GM21390 (cell line): ENCODE measurements around the gene MGA.

Experiments
- ATAC-seq: cut with Tn5 transposase; IDR thresholded peaks from one replicate; pipeline ENCODE4 v1.9.1; 2021; ENCODE audit not compliant: unreplicated experiment

MGA gene

DNA sequence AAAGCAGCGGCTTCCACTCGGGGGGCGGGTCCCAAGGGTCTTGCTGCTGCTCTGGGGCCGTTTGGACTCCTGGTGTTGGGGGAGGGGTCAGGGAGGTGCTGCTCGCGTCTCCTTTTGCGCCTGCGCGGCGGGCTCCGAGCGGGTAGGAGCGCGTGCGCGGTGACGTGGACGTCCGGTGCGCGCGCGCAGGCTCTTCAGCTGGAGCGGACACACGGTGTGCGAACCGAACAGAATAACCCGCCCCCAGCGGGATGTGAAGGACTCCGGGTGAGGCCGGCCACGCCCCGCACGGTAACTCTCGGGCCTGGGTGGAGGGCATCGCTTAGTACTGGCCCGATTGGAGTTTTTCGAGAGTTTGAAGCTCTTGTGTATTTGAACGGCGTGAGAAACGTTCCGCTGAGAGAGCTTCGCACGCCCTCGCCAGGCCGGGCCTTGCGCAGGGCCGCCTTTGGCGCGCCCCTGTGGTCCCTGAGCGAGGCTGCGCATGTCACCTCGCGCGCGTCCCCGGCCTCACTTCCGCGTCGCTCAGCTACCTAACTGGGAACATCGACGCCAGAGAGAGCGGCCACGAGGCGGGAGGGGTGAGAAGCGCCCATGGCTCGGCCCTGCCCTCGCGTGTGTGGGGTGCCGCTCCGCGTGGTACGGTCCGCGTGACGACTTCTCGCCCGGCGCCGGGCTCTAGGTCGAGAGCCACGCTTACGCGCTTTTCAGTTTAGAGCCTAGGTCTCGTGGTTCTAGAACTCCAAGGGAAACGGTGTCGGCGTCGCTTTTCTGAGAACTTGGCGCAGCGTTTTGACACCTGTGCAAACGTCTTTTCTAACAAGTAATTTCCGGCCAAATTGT is at the start of gene MGA:
Gene MGA (plus strand): TSS at position 171 of the 843 bp plus-strand sequence.
- peak; percentile 68 for ATAC-seq

DNA sequence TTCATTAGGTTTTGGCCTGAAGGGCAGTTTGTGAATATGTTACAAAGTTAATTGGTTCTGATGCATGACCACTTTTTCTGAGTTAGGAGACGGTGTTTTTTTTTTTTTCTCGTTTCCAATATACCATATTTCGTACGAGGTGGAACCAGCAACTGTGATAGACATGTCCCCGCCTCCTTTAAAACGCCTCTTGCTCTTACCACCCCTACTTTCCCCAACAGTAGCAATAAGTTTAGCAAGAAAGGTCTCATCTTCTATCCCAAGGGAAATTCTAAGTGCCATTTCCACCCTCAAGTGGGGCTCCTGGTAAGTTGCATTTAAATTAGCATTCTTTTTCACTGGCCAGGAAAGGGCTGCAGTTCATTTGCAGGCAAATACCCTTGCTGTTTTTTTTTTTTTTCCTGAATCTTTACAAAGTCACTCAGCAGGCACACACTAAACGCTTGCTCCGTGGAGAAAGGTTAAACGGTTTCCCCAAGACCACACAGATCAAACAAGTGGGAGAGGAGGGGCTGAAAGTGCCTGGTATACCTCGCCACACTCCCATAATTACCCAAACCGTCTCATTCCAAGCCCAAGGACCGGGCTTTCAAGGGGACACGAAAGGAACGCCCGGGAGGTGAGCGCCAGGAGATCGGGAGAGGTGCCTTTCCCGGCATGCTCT is 39.5 kb upstream of the MGA start:
- ATAC-seq, result no peak

DNA sequence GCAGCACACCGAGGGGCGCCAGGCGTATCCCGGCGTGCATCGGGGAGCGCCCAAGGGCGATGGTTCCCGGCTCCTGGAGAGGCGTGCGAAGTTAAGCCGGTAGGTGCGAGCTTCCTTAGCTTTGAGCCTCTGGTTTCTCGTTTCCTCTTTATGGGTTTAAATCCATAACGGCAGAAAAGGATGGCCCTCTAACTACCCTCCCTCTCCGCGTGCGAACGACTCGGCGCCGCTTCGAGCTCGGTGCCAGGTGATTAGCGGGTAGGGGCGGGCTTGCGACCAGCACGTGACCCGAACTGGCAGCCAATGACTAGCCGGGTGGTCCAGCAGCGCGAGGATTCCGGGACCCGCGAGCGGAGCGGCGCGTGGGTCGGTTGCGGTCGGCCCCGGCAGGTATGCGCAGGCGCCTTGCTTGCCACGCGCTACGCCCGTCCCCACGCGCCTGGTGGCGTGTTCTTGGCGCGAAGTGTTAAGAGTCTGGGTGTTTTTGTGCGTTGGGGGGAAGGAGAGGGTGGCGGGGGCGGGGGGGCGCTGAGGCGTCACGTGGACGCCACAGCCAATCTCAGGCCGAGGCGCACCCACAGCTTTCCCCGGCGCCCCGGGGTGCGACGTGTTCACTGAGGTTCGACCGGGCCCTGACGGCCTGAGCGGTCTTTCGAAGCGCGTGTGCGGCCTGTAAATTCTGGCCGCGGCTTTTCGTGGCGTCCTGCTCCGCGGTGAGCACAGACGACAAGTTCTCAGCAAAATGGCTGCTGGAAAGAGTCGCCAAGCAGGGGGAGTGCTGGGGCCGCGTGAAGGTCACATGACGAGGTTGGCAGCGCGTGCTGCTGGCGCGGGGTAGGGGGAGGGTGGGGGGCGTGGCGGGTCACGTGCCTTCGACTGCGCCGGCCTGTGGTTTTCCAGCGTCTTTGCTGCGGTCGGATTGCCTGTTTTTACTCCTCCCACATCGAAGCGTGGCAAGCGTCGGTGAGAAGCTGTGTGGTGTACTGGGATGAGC is 38.7 kb upstream of the MGA start:
- no peak for ATAC-seq

- ATAC-seq, result no peak
Measured at GRCh38 chr15:41622901-41623300, 37.3 kb upstream of the MGA start.

DNA sequence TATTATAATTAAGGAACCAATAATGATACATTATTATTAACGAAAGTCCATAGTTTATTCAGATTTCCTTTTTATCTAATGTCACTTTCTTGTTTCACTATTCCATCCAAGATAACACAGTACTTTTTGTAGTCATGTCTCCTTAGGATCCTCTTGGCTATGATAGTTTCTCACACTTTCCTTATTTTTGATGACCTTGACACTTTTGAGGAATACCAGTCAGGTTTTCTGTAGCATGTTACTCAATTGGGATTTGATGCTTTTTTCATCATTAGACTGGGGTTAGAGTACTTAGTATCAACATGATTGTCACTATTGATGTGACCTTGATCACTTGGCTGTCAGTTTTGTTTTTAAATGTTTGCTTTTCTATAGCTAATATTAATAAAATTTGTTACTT is 33.0 kb upstream of the MGA start:
- no peak for ATAC-seq

DNA sequence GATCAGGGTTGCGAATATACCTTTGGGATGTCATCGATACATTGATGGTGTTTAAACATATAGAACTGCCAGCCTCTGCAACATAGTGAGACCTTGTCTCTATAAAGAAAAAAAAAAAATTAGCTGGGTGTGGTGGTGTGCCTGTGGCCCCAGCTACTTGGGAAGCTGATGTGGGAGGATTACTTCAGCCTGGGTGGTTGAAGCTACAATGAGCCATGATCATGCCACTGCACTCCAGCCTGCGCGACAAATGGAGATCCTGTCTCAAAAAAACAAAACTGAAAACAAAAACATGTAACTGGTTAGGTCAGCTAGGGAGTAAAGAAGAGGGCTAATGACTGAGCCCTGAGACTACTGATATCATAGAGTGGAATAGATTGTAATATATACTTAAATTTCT is 30.7 kb upstream of the MGA start:
- ATAC-seq, result no peak

- ATAC-seq, result no peak
Measured at GRCh38 chr15:41629883-41630282, 30.3 kb upstream of the MGA start.

DNA sequence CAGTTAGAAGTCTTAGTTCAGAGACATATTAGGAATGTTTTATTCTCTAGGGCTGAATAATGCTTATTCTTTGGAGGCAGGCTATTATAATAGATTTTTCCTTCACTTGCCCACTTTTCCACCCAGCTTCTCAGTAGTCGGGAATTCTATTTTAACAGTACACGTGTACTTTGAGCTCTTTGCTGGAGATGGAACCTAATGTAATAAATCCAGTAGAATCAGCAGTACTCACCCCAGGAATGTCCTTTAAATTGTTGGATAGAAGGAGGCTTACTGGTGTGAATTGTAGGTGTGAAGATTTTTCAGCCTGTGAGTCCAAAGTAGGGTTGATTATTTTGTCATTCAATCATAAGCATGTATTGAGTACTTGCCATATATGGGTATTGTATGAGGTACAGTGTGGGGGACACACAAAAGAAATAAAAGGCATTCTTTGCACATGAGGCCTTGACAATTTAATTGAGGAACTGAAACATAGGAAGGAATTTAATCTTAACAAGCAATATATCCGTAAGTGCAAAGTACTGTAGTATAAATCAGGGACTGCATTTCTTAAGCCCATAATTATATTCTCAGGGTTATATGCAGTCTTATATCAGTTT is 29.5 kb upstream of the MGA start:
- no peak for ATAC-seq

- ATAC-seq, result no peak
Measured at GRCh38 chr15:41631880-41632470, 28.2 kb upstream of the MGA start.

DNA sequence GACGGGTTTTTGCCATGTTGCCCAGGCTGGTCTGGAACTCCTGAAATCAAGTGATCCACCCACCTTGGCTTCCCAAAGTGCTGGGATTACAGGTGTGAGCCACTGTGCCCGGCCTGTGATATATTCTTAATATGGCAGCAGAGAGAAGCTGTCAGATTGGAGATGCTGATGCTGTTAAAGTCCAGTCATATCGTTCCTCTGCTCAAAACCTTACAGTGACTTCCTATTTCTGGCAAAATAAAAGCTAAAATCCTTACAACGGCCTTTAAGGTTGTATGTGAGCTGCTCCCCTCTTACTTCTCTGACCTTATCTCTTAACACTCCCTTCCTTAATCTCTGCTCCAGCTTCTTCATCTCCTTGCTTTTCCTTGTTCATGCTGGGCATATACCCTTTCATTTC is 26.6 kb upstream of the MGA start:
- ATAC-seq, result no peak

GRCh38 chr15:41634072-41634626 is 26.1 kb upstream of the MGA start:
- no peak for ATAC-seq

DNA sequence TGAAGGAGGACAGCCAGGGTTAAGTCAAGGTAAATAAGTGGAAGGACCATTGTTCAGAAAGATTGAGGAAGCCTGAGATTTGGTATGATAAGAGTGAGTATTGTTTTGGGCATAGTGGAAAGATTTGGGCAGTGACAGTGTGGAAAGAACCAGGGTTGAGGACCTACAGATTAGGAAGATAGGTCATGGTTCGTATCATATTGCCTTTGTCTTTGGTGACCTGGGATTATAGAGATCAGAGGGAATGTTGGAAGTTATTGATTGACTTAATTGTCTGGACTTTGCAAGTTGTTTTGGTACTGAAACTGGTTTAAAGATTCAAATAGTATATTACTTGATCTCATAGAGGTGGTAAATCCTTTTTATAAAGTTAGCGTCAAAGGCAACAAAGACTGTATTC is 23.1 kb upstream of the MGA start:
- ATAC-seq, result no peak

DNA sequence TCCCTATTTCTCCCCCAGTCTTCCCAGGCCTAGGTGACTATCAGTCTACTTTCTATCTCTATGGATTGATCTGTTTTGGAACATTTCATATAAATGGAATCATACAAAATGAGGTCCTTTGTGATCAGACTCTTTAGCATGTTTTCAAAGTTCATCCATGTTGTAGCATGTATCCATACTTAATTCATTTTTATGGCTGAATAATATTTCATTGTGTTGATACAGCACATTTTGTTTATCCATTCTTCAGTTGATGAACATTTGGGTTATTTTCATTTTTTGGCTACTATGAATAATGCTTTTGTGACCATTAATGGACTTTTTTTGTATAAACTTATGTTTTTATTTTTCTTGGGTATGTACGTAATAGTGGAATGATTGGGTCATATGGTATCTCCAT is 19.2 kb upstream of the MGA start:
- no peak for ATAC-seq

- ATAC-seq, result no peak
Measured at GRCh38 chr15:41647262-41647661, 12.9 kb upstream of the MGA start.

DNA sequence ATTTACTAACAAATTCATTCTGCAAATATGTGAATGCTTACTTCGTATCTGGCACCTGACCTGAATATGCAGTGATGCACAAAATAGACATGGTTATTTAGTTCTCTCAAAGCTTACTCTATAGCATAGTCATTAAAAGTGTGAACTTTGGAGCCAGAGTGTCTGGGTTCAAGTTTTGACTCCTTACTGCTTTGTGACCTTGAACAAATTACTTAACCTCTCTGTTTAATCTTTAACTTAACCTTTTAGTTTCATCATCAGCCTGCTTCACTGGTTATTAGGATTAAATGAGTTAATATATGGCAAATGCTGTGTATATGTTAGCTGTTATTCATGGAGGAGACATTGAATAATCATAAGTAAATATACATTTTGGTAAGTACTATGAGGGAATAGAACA is 12.1 kb upstream of the MGA start:
- ATAC-seq, result no peak

GRCh38 chr15:41648770-41649169 is 11.4 kb upstream of the MGA start:
- no peak for ATAC-seq

GRCh38 chr15:41650806-41651205 is 9.4 kb upstream of the MGA start:
- ATAC-seq, result no peak

- ATAC-seq, result no peak
Measured at GRCh38 chr15:41651373-41651772, 8.8 kb upstream of the MGA start.

- no peak for ATAC-seq
Measured at GRCh38 chr15:41653760-41654159, 6.4 kb upstream of the MGA start.

DNA sequence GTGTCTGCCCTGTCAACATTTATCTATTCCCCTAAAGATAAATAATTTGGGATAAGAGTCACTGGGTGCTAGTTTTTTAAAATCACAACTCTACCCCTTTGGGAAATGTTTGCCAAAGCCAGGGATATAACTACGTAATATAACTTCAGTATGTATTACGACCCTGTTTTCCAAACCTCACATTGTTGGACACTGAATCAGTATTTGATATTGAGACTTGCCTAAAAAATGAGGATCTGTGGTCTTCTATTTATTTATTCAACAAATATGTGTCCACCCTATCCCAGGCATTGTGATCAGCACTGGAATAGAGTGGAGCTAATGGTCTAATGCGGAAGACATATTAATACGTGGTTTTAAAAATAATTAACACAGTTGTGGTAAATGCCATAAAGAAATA is 4.5 kb upstream of the MGA start:
- no peak for ATAC-seq
